Stimulated activated CD4-positive, alpha-beta T cell treated with anti-CD3 and anti-CD28 coated beads, Interleukin-15, amount 100 ng/mL, for 48 hours (primary cell): Measurements from ENCODE around the gene RBM42.
"Not testable (repeated sequence)": the region's sequence is repeated elsewhere in the genome, so short reads cannot be mapped to it uniquely, and the experiment has no call there.

Source experiments
- DNase-seq, 2 donors: peaks; one replicate each; pipeline ENCODE4 v3.0.0-alpha.2; 2020; ENCODE audit warnings: low read depth in 2 of 2

RBM42 gene

GRCh38 chr19:35654828-35655227 is 26.0 kb downstream of the RBM42 start:
- not testable (repeated sequence) for DNase-seq

- DNase-seq, result no peak
Observed at GRCh38 chr19:35655600-35655999, 26.8 kb downstream of the RBM42 start.

DNA sequence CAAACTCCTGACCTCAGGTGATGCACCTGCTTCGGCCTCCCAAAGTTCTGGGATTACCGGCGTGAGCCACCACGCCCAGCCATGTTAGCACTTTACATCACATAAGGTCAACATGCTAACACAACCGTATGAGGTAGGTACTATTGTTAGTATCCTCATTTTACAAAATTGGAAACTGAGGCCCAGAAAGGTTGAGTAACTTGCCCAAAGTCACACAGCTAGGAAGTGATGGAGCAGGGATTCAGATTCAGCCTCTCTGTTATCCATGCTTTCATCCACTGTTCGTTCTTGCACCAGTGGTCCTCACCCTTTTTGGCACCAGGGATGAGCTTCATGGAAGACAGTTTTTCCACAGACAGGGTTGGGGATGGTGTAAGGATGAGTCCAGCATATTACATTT is 27.9 kb downstream of the RBM42 start:
- DNase-seq, result no peak

DNA sequence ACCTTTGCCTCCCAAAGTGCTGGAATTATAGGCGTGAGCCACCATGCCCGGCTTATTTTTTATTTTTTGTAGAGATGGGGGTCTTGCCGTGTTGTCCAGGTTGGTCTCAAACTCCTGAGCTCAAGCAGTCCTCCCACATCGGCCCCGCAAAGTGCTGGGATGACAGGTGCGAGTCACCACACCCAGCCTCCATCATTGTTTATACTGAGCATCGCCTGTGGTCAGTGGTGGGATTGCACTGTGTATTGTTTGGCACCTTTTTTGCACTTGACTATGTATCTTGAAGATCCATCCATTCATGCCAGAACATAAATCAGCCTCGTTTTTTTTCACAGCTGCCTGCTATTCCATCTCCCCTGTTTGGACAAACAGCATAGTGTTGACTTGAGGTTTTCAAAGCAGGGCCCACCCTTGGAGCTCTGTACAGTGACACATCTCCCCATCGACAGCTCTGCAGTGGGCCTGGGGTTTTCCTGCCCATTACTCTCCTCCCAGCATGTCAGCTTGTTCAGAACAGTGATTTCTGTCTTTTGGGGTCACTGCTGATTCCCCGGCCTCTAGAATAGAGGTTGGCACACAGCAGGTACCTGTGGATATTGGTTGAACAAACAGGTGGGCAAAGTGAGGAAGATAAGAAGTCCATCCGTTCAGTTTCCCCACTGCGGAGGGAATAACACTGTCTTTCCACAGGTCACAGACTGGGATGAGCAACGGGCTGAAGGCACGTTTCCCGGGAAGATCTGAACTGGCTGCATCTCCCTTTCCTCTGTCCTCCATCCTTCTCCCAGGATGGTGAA is 29.3 kb downstream of the RBM42 start:
- no peak for DNase-seq

DNA sequence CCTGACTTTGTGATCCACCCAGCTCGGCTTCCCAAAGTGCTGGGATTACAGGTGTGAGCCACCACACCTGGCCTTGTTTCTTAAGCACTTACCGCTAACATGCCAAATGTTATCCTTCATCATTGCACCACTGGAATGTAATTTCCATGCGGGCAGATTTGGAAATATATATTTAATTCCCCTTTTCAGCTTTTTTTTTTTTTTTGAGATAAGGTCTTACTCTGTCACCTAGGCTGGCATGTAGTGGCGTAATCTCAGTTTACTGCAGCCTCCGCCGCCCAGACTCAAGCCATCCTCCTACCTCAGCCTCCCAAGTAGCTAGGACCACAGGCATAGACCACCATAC is 33.1 kb downstream of the RBM42 start:
- no peak for DNase-seq

- DNase-seq, result no peak
Observed at GRCh38 chr19:35663981-35664380, 35.1 kb downstream of the RBM42 start.

GRCh38 chr19:35665157-35665556 is 36.3 kb downstream of the RBM42 start:
- no peak for DNase-seq

DNA sequence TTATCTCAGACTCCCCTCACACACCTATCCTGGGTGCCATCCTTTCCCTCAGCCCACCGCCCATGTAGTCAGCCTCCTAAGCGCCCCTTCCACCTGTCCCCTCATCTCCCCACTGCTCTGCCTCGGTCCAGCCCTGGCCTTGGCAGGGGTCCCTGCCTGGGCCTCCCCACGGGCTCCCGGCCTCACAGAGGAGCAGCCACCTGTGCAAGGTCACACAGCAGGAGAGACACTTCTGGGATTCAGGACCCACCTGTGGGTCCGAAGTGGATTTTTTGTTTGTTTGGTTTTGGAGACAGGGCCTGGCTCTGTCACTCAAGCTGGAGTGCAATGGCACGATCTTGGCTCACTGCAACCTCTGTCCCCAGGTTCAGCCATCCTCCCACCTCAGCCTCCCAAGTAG is 36.8 kb downstream of the RBM42 start:
- DNase-seq, result no peak

GRCh38 chr19:35666251-35666913 is 37.5 kb downstream of the RBM42 start, which contains the start of gene UPK1A:
Gene UPK1A (plus strand): TSS chr19:35666517. CDS start chr19:35666813, 296 bp downstream.
- no peak for DNase-seq

- no peak for DNase-seq
Observed at GRCh38 chr19:35669566-35669965, 40.7 kb downstream of the RBM42 start.

DNA sequence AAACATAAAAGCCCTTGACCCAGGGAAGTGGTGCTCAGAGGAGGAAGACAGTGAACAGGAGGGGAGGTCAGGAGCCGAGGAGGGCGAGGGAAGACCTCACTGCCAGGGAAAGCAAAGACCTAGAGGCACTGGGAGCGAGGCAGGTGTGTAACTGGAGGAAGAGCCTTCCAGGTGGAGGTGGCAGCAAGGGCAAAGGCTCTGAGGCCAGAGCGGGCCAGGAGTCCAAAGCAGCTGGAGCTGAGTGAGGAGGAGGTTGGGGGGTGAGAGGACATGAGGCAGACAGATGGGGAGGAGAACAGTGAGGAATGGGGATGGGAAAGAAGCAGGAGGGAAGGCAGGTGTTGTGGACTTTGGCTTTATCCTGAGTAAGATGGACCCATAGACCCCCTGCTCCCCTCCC is 41.1 kb downstream of the RBM42 start:
- no peak for DNase-seq

DNA sequence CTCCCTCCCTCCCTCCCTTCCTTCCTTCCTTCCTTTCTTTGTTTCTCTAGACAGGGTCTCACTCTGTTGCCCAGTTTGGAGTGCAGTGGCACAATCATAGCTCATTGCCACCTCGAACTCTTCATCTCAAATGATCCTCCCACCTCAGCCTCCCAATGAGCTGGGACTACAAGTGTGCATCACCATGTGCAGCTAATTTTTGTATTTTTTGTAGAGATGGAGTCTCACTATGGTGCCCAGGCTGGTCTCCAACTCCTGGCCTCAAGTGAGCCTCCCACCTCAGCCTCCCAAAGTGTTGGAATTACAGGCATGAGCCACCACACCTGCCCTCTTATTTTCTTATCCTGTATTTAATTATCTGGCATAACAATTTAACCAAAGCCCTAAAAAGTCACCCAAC is 41.9 kb downstream of the RBM42 start:
- DNase-seq, result no peak

GRCh38 chr19:35671818-35672217 is 43.0 kb downstream of the RBM42 start:
- DNase-seq, result no peak

DNA sequence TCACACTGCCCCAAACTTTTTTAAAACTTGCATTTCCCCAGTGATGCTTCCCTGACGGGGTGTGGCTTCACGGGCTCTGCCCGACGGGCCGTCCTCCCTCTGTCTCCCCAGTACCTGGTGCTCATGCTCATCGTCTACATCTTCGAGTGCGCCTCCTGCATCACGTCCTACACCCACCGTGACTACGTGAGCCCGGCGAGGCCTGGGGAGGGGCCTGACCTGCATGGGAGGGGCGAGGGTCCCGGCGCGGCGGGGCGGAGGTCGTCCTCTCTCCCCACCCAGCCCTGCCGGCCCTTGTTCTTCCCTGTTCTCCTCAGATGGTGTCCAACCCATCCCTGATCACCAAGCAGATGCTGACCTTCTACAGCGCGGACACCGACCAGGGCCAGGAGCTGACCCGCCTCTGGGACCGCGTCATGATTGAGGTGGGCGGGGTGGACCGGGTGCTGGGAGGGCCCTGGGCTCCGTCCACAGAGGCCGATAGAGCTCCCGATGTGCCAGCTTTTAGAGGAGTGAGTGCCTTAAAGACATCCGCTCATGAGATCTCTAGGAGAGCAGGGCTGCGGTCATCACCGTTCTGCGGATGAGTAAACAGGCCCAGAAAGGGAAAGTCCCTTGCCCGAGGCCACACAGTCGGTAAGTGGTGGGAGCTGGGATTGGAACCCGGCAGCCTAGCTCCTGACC is 44.4 kb downstream of the RBM42 start:
- DNase-seq, result peak; percentile 45 to 56

- no peak for DNase-seq
Observed at GRCh38 chr19:35675589-35676140, 46.8 kb downstream of the RBM42 start.
